ENCODE measurements around the gene RIMS1. TPM values are rescaled to one million over a fixed set of nuclear protein-coding genes. Genes with fewer than 3 reads are reported as not detected.

The RIMS1 gene
- total RNA-seq, 3 donors from 2014 or later = 0.53 to 2.2 TPM; not detected in 1

DNA sequence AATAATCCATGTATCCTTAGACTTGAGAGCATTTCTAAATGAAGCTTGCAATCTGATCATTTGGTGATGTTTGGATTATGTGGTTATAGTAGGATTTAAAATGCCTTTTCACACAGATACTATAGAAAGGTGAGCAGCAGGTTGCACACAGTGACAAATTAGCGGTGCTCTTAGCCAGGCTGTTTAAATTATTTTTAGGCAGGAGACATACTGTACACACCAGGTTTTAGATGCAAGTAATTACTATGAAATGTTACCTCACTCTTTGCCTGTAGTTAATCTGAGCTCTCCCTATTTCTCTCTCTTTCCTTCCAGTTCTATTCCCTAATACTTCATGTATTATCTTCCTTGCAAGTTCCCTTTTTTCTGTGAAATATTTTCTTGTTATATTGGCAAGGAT is 191.7 kb downstream of the RIMS1 start:
- Histone ChIP-seq H3K4me1 (ENCODE audit: low read depth) (no peaks in the 10 kb centered on the region), H3K4me3 (no peak overlapping the region), H3K9me3 (no peaks in the 10 kb centered on the region), H3K36me3 (ENCODE audit: low read depth) (no peaks in the 10 kb centered on the region)
- TF ChIP-seq, protein P1, sequence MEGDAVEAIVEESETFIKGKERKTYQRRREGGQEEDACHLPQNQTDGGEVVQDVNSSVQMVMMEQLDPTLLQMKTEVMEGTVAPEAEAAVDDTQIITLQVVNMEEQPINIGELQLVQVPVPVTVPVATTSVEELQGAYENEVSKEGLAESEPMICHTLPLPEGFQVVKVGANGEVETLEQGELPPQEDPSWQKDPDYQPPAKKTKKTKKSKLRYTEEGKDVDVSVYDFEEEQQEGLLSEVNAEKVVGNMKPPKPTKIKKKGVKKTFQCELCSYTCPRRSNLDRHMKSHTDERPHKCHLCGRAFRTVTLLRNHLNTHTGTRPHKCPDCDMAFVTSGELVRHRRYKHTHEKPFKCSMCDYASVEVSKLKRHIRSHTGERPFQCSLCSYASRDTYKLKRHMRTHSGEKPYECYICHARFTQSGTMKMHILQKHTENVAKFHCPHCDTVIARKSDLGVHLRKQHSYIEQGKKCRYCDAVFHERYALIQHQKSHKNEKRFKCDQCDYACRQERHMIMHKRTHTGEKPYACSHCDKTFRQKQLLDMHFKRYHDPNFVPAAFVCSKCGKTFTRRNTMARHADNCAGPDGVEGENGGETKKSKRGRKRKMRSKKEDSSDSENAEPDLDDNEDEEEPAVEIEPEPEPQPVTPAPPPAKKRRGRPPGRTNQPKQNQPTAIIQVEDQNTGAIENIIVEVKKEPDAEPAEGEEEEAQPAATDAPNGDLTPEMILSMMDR (IDR thresholded peaks at IDR 0.05) = no peak
- ATAC-seq (no peak), DNase-seq (no peak)
- intact Hi-C loops (cut with DNase I, micrococcal nuclease) = no loop called here

DNA sequence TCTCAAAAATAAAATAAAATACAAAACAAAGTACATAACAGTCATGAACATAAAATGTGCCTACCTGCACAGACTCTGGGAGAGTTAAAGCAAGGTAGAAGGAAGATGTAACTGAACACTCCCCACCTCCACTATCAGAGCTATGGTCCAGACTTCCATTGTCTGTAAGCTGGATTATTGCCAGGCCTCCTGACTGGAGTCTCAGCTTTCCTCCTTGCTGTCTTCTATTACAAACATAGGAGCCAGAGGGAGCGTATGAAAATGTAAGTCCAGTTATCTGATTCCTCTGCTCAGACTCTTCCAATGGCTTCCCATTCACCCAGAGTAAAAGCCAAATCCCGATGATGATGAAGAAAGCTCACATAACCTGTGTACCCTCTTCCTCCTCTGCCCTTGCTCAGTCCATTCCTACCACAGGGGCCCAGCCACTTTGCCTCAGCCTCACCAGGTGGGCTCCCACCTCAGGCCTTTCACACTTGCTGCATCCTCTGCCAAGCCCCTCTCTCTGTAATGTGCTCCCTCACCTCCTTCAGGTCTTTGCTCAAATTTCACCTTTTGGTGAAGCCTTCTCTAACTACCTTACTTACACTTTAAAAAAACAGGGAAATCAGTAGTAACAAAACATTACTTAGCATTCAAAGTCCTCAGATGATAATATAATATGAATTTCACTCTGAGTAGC is 194.1 kb downstream of the RIMS1 start:
- DNase-seq = no peak
- Histone ChIP-seq H3K9me3 (no peaks in the 10 kb centered on the region), H3K36me3 (ENCODE audit: low read depth) (no peaks in the 10 kb centered on the region), H3K4me3 (no peak overlapping the region), H3K4me1 (ENCODE audit: low read depth) (no peaks in the 10 kb centered on the region)
- intact Hi-C loops (cut with DNase I, micrococcal nuclease) = loop anchor here (10.0 kb wide), 2 partner anchors 536 to 546 kb away; no protein-coding TSS in a partner anchor
- ATAC-seq = no peak
- TF ChIP-seq, protein P1 (IDR thresholded peaks at IDR 0.05) = no peak

DNA sequence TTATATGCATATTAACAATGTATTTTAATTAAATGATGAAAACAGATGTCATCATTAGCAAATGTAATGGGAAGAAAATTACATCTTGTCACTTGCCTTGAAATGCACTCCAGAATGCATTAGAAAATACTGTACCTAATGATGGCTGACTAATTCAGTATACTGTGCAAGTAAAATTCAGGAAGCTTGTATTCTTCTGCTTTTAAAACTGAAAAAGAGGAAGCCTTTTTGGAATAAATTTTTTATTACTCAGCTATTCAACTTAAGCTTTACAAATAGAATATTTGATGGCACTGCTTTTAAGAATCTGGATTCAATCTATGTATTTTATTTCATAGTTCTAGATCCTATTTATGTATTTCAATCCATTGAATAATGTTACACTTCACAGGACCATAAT is 195.5 kb downstream of the RIMS1 start:
- Histone ChIP-seq H3K9me3 (no peaks in the 10 kb centered on the region), H3K4me1 (ENCODE audit: low read depth) (no peaks in the 10 kb centered on the region), H3K4me3 (no peak overlapping the region), H3K36me3 (ENCODE audit: low read depth) (no peaks in the 10 kb centered on the region)
- intact Hi-C loops (cut with DNase I, micrococcal nuclease) = loop anchor here (10.0 kb wide), 2 partner anchors 537 to 547 kb away; no protein-coding TSS in a partner anchor
- DNase-seq = no peak
- no peak for ATAC-seq
- TF ChIP-seq, protein P1 (IDR thresholded peaks at IDR 0.05) = no peak

DNA sequence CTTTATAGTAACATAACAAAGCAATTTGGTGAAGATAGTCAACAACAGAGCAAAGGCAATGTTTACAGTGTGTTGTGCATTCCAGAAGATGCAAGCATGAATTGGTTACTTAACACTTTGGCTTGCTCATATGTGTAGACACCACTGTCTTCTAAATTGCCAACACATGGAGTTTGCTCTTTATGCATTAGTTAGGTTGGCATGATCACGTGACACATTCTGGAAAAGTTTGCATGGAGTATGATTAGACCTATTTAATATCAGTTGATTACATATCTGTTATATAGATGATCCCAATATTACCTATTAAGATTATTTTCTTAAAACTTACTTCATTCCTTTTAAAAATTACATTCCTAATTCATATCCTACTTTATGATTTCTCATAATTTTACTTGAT is 197.6 kb downstream of the RIMS1 start:
- no peaks in the 10 kb centered on the region for H3K4me1 ChIP-seq (ENCODE audit: low read depth)
- intact Hi-C loops (cut with DNase I, micrococcal nuclease) = loop anchor here (10.0 kb wide), 2 partner anchors 539 to 549 kb away; no protein-coding TSS in a partner anchor
- TF ChIP-seq, protein P1 (IDR thresholded peaks at IDR 0.05) = no peak
- ATAC-seq (no peak), DNase-seq (no peak)
- H3K4me3 ChIP-seq = no peak overlapping the region
- H3K36me3 ChIP-seq (ENCODE audit: low read depth) = no peaks in the 10 kb centered on the region
- H3K9me3 ChIP-seq = no peaks in the 10 kb centered on the region

DNA sequence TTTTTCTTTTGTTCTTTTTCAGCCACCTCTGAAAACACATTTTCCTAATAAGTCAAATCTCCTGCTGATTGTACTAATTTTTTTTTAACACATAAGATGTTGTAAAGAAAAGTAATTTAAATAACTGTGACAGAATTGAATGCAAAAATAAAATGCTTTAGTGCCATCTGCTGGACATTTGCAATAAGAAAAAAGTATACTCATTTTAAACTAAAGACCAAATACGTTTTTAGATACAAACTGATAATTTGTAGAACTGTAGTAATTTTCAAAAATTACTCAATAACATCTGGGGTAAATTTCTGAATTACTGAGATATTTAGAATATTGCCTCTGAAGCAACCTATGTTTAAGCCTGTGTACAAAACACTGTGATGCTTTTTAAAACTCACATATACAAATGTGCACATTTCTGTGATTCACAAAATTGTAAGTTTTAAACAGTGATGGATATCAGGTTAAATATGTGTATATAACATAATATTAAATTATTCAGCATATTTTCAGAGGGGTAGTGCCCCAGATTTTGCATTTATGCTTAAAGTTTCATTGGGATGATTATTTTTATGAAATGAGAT is 198.7 kb downstream of the RIMS1 start:
- intact Hi-C loops (cut with DNase I, micrococcal nuclease) = loop anchor here (10.0 kb wide), 2 partner anchors 540 to 550 kb away; no protein-coding TSS in a partner anchor
- Histone ChIP-seq H3K4me3 (no peak overlapping the region), H3K9me3 (no peaks in the 10 kb centered on the region)

More for the DNA sequence above, 198.7 kb downstream of the RIMS1 start:
- H3K4me1 ChIP-seq (ENCODE audit: low read depth) = no peaks in the 10 kb centered on the region
- TF ChIP-seq, protein P1 (IDR thresholded peaks at IDR 0.05) = no peak
- ATAC-seq (no peak), DNase-seq (no peak)
- H3K36me3 ChIP-seq (ENCODE audit: low read depth) = no peaks in the 10 kb centered on the region
